ENCODE results near the gene LPP.

- TF ChIP-seq EZH2 (IDR thresholded peaks at IDR 0.05; ENCODE audit: borderline replicate concordance, insufficient read depth, low read depth, low read length, poor library complexity, severe bottlenecking) (no peak), CTCF (IDR thresholded peaks at IDR 0.05) (no peak)
Measured at GRCh38 chr3:188169830-188170455, 16.0 kb downstream of the LPP start.
